ENCODE data around the gene HSD3B2. TPM values are rescaled to one million over a fixed set of nuclear protein-coding genes. Genes with fewer than 3 reads are reported as not detected.

Gene HSD3B2
- total and polyA plus RNA-seq, 2 of the 8 experiments (the other 6 are each of a cell fraction or from before 2014, with no cell fraction given), result not detected

- Histone ChIP-seq H3K9ac (replicated peaks in 1 of 4; ENCODE audit: extremely low read depth in 1 of 4, low read depth in 3 of 4, low read length in 3 of 4) (no peak overlapping the region), H4K91ac (replicated peaks; ENCODE audit: insufficient read length, low read length) (no peak overlapping the region), H3K4me2 (ENCODE audit: insufficient read depth in 1 of 2, low read depth in 2 of 2, low read length in 2 of 2) (no peak overlapping the region), H3K18ac (ENCODE audit: extremely low read depth, low read length) (no peak overlapping the region), H2BK20ac (ENCODE audit: low read length) (no peak overlapping the region), H3K56ac (replicated peaks; ENCODE audit: insufficient read length, low read depth, low read length) (no peak overlapping the region), H2AK5ac (ENCODE audit: low read depth, low read length) (no peak overlapping the region), H3K79me1 (ENCODE audit: low read depth, low read length) (no peaks in the 10 kb centered on the region), H3K4me3 (ENCODE audit: extremely low read depth in 1 of 4, insufficient read depth in 2 of 4, low read depth in 3 of 4, low read length in 4 of 4) (no peak overlapping the region), H3K27ac (ENCODE audit: low read depth, low read length) (no peak overlapping the region), H3K36me3 (ENCODE audit: control insufficient read depth in 2 of 4, insufficient read depth in 4 of 4, low read length in 3 of 4) (no peaks in the 10 kb centered on the region), H3K23me2 (ENCODE audit: low read depth, low read length) (no peaks in the 10 kb centered on the region), H3K4ac (replicated peaks; ENCODE audit: insufficient read length, low read depth, low read length) (no peak overlapping the region), H2AFZ (ENCODE audit: low read length) (no peak overlapping the region), H2BK5ac (ENCODE audit: low read depth, low read length) (no peak overlapping the region), H4K20me1 (replicated peaks in 1 of 2; ENCODE audit: control insufficient read depth in 1 of 2, insufficient read depth in 2 of 2, low read length in 2 of 2) (no peaks in the 10 kb centered on the region), H2BK120ac (replicated peaks; ENCODE audit: low read depth, low read length) (no peak overlapping the region), H4K5ac (ENCODE audit: insufficient read length, low read depth, low read length) (no peak overlapping the region), H3K4me1 (replicated peaks in 1 of 4; ENCODE audit: control insufficient read depth in 3 of 4, insufficient read depth in 4 of 4, low read length in 3 of 4) (peaks cover 0 to 5% (median 1%) of the 10 kb centered on the region in 4 experiments; a peak in 2 of 7 replicates), H3K79me2 (ENCODE audit: control insufficient read depth in 1 of 2, insufficient read depth in 2 of 2, low read length in 2 of 2) (no peaks in the 10 kb centered on the region), H4K8ac (ENCODE audit: extremely low read depth, insufficient read depth, low read length) (no peak overlapping the region), H3K23ac (ENCODE audit: insufficient read length) (no peak overlapping the region), H3K27me3 (replicated peaks in 1 of 4; ENCODE audit: control insufficient read depth in 3 of 4, extremely low read depth in 1 of 4, insufficient read depth in 3 of 4, low read length in 3 of 4) (no peaks in the 10 kb centered on the region), H2BK12ac (ENCODE audit: low read depth, low read length) (no peak overlapping the region), H3K9me3 (ENCODE audit: insufficient read depth in 2 of 2, low read depth in 1 of 2, low read length in 1 of 2) (no peaks in the 10 kb centered on the region), H2BK15ac (ENCODE audit: low read length) (no peak overlapping the region), H3K14ac (ENCODE audit: insufficient read length) (no peak overlapping the region)
- DNase-seq (ENCODE audit: low read depth in 1 of 2, low spot score in 2 of 2) (no peak), FAIRE-seq (no peak)
- ChIA-PET POLR2A (ENCODE audit: partially characterized antibody) (no interaction called here), CTCF (ENCODE audit: partially characterized antibody) (interaction anchor here (0.8 to 2.4 kb wide), 5 partner anchors 9 to 269 kb away, joined by 3 to 7 read pairs (median 4); no protein-coding TSS in a partner anchor)
- 85% methylated on average over 4 of the region's 4 CpGs; no CpG with 5 or more reads in 1 of the 2 experiments for WGBS, 2 experiments (ENCODE audit: extremely low coverage in 1 of 2, insufficient coverage in 1 of 2, insufficient read length in 1 of 2, insufficient replicate concordance in 2 of 2, low coverage in 1 of 2, low lambda C conversion rate in 2 of 2, missing lambda C conversion rate in 1 of 2)
- TF ChIP-seq POLR2AphosphoS5 (IDR thresholded peaks at IDR 0.05; ENCODE audit: low read depth, low read length), result no peak
- TF ChIP-seq RFX5 (IDR thresholded peaks at IDR 0.05; ENCODE audit: borderline replicate concordance, low read depth, low read length), result no peak
- no peak for TF ChIP-seq ZNF274 (IDR thresholded peaks at IDR 0.05; ENCODE audit: borderline replicate concordance, extremely low read depth, low read length)
- TF ChIP-seq KDM1A (IDR thresholded peaks at IDR 0.05; ENCODE audit: borderline replicate concordance, low read length), result no peak
- no peak for TF ChIP-seq HDAC2 (IDR thresholded peaks at IDR 0.05; ENCODE audit: borderline replicate concordance in 1 of 2, low read depth in 2 of 2, low read length in 2 of 2)
- no peak for TF ChIP-seq CTCF (IDR thresholded peaks at IDR 0.05; ENCODE audit: control extremely low read depth in 1 of 3, insufficient read depth in 1 of 3, low read depth in 1 of 3, low read length in 3 of 3)
- no peak for TF ChIP-seq EZH2 (IDR thresholded peaks at IDR 0.05; ENCODE audit: low read depth, low read length, severe bottlenecking)
- no peak for TF ChIP-seq RBBP5 (IDR thresholded peaks at IDR 0.05; ENCODE audit: borderline replicate concordance, low read depth, low read length)
Measured at GRCh38 chr1:119384591-119384990, 30.4 kb upstream of the HSD3B2 start.

Data from H1 (cell line).